H54 (cell line): ENCODE results near the gene TRAP1.
"Not testable (repeated sequence)": the region's sequence is repeated elsewhere in the genome, so short reads cannot be mapped to it uniquely, and the experiment has no call there.

Experiments
- DNase-seq: peaks from one replicate; pipeline ENCODE4 v3.0.0; 2011; ENCODE audit warnings: low spot score, mixed read lengths; ENCODE audit not compliant: insufficient read length
- FAIRE-seq: peaks from 3 replicates; lab custom pipeline; 2011; peaks lifted over from hg19 to GRCh38; lab: Jason Lieb, UNC
- POLR2A ChIP-seq: IDR thresholded peaks from 2 replicates; pipeline ENCODE4 v1.6.1; 2011; ENCODE audit warnings: low read depth, mild to moderate bottlenecking, low read length

Gene TRAP1

DNA sequence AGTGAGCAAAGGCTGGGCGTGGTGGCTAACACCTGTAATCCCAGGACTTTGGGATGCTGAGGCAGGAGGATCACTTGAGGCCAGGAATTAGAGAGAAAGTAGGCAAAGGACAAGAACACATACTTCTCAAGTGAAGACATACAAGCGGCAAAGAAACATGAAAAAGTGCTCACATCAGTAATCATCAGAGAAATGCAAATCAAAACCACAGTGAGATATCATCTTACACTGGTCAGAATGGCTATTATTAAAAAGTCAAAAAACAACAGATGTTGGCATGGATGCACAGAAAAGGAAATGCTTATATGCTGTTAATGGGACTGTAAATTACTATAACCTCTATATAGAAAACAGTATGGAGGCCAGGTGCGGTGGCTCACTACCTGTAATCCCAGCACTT lies 93.7 kb downstream of the TRAP1 start:
- no peak for TF ChIP-seq POLR2A
- no peak for DNase-seq
- no peak for FAIRE-seq

DNA sequence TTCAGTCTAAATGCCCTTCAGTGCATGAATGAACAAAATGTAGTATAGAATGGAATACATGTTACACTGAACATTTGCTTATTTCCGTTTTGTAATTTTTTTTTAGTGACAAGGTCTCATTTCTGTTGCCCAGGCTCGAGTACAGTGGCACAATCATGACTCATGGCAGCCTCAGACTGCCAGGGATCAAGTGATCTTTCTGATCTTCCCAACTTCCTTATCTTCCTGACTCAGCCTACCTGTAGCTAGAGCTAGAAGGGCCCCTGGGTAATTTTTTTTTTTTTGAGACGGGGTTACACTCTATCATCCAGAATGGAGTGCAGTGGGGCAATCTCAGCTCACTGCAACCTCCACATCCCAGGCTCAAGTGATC lies 98.6 kb downstream of the TRAP1 start:
- DNase-seq: no peak
- no peak for TF ChIP-seq POLR2A
- FAIRE-seq: peak; percentile 91

DNA sequence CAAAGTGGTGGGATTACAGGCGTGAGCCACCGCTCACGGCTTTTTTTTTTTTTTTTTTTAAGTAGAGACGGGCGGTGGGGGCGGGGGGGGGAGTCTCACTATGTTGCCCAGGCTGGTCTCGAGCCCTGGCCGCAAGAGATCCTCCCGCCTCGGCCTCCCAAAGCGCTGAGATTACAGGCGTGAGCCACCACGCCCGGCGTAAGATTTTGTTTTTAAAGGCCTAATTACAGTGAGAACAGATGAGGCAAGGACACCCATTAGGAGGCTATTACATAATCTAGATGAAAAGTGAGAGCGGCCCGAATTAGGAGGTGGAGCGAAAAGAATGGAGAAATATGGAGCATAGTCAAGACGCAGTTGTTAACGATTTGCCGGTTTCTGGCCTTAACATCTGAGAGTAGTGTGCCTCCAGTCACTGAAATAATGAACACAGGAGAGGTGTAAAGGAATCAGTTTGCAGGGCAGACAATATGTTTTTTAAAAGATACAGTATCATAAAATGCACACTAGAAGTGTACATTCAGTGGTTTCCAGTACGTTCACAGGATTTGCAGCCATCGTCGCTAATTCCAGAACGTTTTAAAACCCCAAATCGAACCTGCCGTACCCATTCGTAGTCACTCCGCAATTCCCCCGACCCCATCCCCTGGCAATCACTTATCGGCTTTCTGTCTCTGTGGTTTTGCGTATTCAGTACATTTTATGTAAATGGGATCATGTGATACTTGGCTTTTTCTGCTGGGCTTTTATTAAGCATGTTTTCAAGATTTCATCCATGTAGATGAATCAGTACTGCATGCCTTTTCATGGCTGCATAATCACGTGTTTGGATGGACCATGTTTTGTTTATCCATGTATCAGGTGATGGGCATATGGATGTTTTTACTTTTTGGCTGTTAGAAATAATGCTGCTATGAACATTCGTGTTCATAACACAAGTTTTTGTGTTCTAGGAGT lies 104.5 kb downstream of the TRAP1 start:
- no peak for TF ChIP-seq POLR2A
- FAIRE-seq: no peak
- no peak for DNase-seq

DNA sequence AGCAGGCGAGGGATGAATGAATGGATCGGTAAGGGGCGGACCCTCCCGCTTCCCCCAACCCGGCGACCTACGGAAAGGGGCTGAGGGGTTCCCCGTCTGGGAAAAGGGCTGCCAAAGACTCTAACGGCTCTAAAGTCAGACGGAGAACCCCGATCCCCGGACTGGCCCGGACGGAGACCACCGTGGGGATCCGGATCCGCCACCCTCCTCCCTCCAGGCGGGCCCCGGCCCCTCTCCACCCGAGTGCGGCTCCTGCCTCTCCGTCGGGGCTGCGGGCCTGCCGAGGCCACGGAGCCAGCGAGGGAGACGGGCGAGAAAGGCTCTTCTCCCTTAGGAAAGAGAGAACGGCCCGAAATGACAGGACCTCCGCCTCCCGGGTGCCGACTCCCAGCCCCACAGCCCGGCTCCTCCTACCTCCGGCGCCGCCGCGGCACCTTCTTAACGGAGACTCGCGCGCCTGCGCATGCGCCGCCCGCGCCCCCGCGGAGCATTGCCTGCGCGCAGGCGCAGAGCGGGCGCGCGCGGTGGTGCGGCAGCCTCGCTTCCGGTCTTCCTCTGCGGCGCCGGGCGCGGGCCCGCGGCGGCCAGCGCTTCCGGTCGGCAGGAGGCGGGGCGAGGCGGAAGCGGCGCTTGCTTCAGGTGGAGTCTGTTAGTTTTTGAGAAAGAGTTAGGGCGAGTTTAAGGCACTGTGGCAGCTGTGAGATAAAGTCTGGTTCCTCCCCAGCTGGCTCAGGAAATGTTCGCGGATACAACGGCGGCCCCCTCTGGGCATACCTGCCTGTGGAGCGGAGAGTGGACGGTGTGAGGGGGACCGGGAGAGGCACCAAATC lies 106.0 kb downstream of the TRAP1 start, which contains the start of gene SLX4:
SLX4 (minus strand) TSS at position 461 of the 830 bp plus-strand sequence. CDS start 2,642 bp downstream, outside the sequence.
- peak; percentile 81 for TF ChIP-seq POLR2A
- peak; percentile 97 for DNase-seq
- FAIRE-seq: no peak

DNA sequence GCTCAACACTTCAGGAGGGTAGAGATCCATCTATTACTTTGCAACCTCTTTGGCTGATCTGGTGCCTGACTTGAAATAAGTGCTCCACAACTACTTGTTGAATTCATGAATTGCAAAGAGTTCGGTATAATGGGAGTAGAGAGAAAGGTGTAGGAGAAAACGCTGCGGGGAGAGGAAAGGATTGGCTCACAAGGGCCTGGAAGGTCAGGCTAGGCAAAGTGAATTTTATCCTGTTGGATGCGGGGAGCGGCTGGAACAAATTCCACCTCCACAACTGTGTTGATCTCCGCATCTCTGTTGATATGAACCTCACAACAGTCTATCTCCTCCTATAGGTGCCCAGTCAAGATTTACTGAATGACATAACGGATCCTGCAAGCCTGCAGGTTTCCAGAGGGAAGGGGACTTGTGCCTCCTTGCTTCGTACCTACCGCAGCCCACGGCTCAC lies 106.6 kb downstream of the TRAP1 start:
- TF ChIP-seq POLR2A: no peak

DNA sequence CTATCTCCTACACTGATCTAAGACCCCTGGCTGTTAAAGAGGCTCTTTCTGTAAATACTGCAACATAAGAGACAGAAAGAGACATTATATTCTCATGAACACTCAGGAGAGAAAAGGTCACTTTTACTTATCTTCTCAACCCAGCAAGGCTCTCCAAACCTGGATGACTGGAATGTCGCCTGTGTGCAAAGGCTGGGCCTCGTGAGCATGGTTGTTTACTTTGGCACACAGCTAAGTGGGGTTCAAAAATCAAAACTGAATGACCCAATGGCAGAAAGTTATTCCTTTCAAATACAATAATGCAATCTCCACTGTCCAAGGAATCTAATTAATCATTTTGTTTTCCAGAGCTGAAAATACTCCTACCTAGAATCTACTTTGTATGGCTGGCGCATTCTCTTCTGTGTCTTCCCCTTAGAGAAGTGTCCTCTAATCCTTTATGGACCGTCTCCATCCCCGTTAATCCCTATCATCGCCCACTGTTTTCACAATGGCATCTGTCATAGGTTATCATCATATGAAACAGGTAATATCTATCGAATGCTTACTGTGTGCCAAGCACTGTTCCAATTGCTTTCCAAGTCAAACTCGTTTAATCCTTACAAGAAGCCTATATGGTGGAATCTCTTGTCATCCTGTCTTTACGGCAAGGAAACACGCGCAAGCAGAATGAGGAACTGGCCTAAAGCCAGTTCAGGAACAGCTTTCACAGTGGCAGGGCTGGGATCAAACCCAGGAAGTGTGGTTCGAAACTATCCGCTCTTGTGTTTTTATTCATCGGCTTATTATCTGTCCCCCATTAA lies 107.2 kb downstream of the TRAP1 start:
- no peak for FAIRE-seq
- DNase-seq: no peak
- TF ChIP-seq POLR2A: no peak

More for the DNA sequence above, 106.6 kb downstream of the TRAP1 start:
- FAIRE-seq: no peak
- DNase-seq: no peak

DNA sequence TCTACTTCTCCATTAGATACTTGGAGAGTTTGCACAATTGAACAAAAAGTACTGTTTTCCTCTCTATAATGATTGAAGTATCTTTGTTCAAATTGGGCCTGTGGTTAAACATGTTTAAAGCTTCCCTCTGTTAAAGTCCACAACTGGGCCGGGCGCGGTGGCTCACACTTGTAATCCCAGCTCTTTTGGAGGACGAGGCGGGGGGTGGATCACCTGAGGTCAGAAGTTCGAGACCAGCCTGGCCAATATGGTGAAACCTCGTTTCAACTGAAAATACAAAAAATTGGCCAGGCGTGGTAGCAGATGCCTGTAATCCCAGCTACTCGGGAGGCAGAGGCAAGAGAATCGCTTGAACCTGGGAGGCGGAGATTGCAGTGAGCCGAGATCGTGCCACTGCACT lies 108.3 kb downstream of the TRAP1 start:
- not testable (repeated sequence) for DNase-seq, FAIRE-seq

DNA sequence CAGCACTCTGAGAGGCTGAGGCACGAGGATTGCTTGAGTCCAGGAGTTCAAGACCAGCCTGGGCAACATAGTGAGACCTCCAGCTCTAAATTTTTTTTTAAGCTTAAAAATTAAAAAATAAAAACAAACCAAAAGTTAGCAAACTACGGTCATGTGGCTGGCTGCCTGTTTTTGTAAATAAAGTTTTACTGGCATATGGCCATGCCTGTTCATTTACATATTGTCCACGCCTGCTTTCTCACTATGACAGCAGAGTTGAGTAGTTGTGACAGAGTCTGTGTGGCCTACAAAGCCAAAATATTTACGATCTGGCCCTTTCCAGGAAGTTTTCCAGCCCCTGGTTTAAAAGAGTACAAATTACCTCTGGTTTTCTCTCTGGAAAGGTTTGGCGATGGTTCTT lies 109.3 kb downstream of the TRAP1 start:
- no peak for TF ChIP-seq POLR2A
- DNase-seq: no peak
- no peak for FAIRE-seq
